PFSK-1 (cell line): Measurements from ENCODE around the gene DISC1.

Source experiments
- POLR2AphosphoS5 ChIP-seq: IDR thresholded peaks from 2 replicates; pipeline ENCODE4 v1.6.1; 2012; ENCODE audit warnings: low read depth, mild to moderate bottlenecking, control low read depth, low read length, moderate library complexity
- TAF1 ChIP-seq: IDR thresholded peaks from 2 replicates; pipeline ENCODE4 v1.6.1; 2012; ENCODE audit warnings: low read length, control low read depth, borderline replicate concordance; ENCODE audit not compliant: insufficient read depth
- TF ChIP-seq, protein P1 (sequence below), 2 experiments: IDR thresholded peaks; 2 replicates each; pipeline versions ENCODE4 v1.6.1 to v1.8.0; 2011 to 2012; ENCODE audit warnings: low read depth in 2 of 2, low read length in 2 of 2, control low read depth in 1 of 2, inconsistent platforms in 1 of 2, mild to moderate bottlenecking in 1 of 2, moderate library complexity in 1 of 2; ENCODE audit not compliant: insufficient read depth in 1 of 2

DNA sequence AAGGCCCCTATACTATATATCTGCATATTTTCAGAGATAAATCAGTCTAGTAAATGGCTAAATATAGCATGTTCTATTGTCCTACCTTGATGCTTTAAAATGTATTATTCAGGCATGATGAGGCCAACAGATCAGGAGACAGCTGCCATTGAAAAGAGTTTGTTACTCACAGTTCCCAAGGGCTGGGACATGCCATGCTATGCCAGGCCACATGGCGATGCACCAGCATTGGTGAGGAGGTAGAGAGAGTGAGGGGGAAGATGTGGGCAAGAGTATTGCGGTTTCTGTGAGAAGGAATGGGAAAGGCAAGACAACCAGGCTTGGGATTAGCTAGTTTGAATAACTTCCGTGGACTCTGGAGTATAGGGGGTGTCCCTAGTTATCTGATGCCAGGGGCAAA, 316.5 kb downstream of the DISC1 start:
- TF ChIP-seq POLR2AphosphoS5 (no peak), TAF1 (no peak)
- TF ChIP-seq, protein P1, sequence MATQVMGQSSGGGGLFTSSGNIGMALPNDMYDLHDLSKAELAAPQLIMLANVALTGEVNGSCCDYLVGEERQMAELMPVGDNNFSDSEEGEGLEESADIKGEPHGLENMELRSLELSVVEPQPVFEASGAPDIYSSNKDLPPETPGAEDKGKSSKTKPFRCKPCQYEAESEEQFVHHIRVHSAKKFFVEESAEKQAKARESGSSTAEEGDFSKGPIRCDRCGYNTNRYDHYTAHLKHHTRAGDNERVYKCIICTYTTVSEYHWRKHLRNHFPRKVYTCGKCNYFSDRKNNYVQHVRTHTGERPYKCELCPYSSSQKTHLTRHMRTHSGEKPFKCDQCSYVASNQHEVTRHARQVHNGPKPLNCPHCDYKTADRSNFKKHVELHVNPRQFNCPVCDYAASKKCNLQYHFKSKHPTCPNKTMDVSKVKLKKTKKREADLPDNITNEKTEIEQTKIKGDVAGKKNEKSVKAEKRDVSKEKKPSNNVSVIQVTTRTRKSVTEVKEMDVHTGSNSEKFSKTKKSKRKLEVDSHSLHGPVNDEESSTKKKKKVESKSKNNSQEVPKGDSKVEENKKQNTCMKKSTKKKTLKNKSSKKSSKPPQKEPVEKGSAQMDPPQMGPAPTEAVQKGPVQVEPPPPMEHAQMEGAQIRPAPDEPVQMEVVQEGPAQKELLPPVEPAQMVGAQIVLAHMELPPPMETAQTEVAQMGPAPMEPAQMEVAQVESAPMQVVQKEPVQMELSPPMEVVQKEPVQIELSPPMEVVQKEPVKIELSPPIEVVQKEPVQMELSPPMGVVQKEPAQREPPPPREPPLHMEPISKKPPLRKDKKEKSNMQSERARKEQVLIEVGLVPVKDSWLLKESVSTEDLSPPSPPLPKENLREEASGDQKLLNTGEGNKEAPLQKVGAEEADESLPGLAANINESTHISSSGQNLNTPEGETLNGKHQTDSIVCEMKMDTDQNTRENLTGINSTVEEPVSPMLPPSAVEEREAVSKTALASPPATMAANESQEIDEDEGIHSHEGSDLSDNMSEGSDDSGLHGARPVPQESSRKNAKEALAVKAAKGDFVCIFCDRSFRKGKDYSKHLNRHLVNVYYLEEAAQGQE (IDR thresholded peaks at IDR 0.05; ENCODE audit: insufficient read depth in 1 of 2, low read depth in 2 of 2, low read length in 2 of 2) = no peak
